ENCODE data around the gene NR3C2. TPM values are rescaled to one million over a fixed set of nuclear protein-coding genes. Genes with fewer than 3 reads are reported as not detected.

The NR3C2 gene
- total RNA-seq, 1 experiment from 2014 or later: 2.7 TPM

GRCh38 chr4:148166132-148166591, 276.1 kb downstream of the NR3C2 start:
- no peak for DNase-seq (ENCODE audit: low read depth, low spot score)
- no peaks in the 10 kb centered on the region for H3K9me3 ChIP-seq (ENCODE audit: control insufficient read depth in 1 of 2, insufficient read depth in 1 of 2, low read depth in 1 of 2, low read length in 2 of 2)
- intact Hi-C loops (cut with micrococcal nuclease): no loop called here
- H3K27ac ChIP-seq (ENCODE audit: low read depth, low read length): no peak overlapping the region
- no peak overlapping the region for H2AFZ ChIP-seq (ENCODE audit: low read depth, low read length, poor library complexity, severe bottlenecking)
- no peak overlapping the region for H3K9ac ChIP-seq (ENCODE audit: low read length)
- POLR2A ChIA-PET: no interaction called here
- no peaks in the 10 kb centered on the region for H3K79me2 ChIP-seq (ENCODE audit: insufficient read depth, low read length)
- CTCF ChIA-PET: no interaction called here
- H3K36me3 ChIP-seq (ENCODE audit: control insufficient read depth in 1 of 2, insufficient read depth in 2 of 2, low read length in 2 of 2): no peaks in the 10 kb centered on the region
- RAD21 ChIA-PET (ENCODE audit: low non-redundant PET in 1 of 2, low total read pairs in 2 of 2, uncharacterized antibody in 2 of 2, unreplicated experiment in 2 of 2): no interaction called here
- no TSS peak for BruUV-seq (replicated peaks)
- peaks cover 0 to 5% of the 10 kb centered on the region in 2 experiments; a peak in 1 of 4 replicates for H3K4me1 ChIP-seq (ENCODE audit: control insufficient read depth in 1 of 2, insufficient read depth in 2 of 2, low read length in 2 of 2)
- no peaks in the 10 kb centered on the region for H3K9me2 ChIP-seq (ENCODE audit: insufficient read depth)
- H4K20me1 ChIP-seq (ENCODE audit: insufficient read depth): no peaks in the 10 kb centered on the region
- no peak for TF ChIP-seq ZBTB33 (IDR thresholded peaks at IDR 0.05; ENCODE audit: extremely low read depth, insufficient replicate concordance, low read length)
- no peak for TF ChIP-seq ZNF274 (IDR thresholded peaks at IDR 0.05; ENCODE audit: low read depth, low read length)
- no peak for TF ChIP-seq SIN3A (IDR thresholded peaks at IDR 0.05; ENCODE audit: low read depth)
- TF ChIP-seq MAX (IDR thresholded peaks at IDR 0.05): no peak
- no peak for TF ChIP-seq ZFX (IDR thresholded peaks at IDR 0.05)
- no peak for TF ChIP-seq EGR1 (IDR thresholded peaks at IDR 0.05; ENCODE audit: low read depth)
- no peak for TF ChIP-seq ELF1 (IDR thresholded peaks at IDR 0.05; ENCODE audit: borderline replicate concordance, low read depth)
- TF ChIP-seq CEBPB (IDR thresholded peaks at IDR 0.05; ENCODE audit: low read depth): no peak
- no peak for TF ChIP-seq CBX3 (IDR thresholded peaks at IDR 0.05; ENCODE audit: low read depth)
- TF ChIP-seq CTCF (IDR thresholded peaks at IDR 0.05 in 2 of 3, conservative IDR thresholded peaks at IDR 0.05 in 1 of 3; ENCODE audit: borderline replicate concordance in 1 of 3, insufficient read depth in 1 of 3, low read depth in 2 of 3, low read length in 2 of 3): no peak
- no peak for TF ChIP-seq TCF7L2 (IDR thresholded peaks at IDR 0.05; ENCODE audit: borderline replicate concordance, extremely low read depth, insufficient read depth, insufficient read length)
- no peak for TF ChIP-seq RAD21 (IDR thresholded peaks at IDR 0.05; ENCODE audit: low read depth)
- H3K27me3 ChIP-seq (ENCODE audit: insufficient read depth, low read length): no peaks in the 10 kb centered on the region
- no peak overlapping the region for H3K4me3 ChIP-seq (replicated peaks in 1 of 2; ENCODE audit: low read depth in 1 of 2, low read length in 2 of 2)
- no peak overlapping the region for H3K4me2 ChIP-seq (ENCODE audit: low read length)
- ATAC-seq: no peak
